OCI-LY3 (cell line): ENCODE measurements around the gene TBC1D16.

Source experiments
- H2AFZ ChIP-seq: fragments of 200-600, 300-600 bp; shearing (Covaris generic); 2 replicates; pipeline ENCODE4 v1.6.0; 2014; ENCODE audit warnings: antibody characterized with exemption, low read depth, low read length
- H3K27ac ChIP-seq: fragments of 200-600, 300-600 bp; sonication (generic); 2 replicates; pipeline ENCODE4 v1.5.1; 2014; ENCODE audit warnings: mild to moderate bottlenecking, low read length, moderate library complexity, mixed read lengths
- H3K27me3 ChIP-seq: fragments of 200-600, 300-600 bp; sonication (generic); 2 replicates; pipeline ENCODE4 v1.6.1; 2014; ENCODE audit warnings: low read depth, low read length, mixed read lengths
- H3K36me3 ChIP-seq: fragments of 200-600, 300-600 bp; sonication (generic); replicated peaks from 2 replicates; pipeline ENCODE3; 2014; ENCODE audit warnings: low read depth, low read length, mixed read lengths
- H3K4me1 ChIP-seq: fragments of 300-600, 200-600 bp; sonication (generic); 2 replicates; pipeline ENCODE4 v1.6.1; 2014; ENCODE audit warnings: low read length, mixed read lengths
- H3K4me2 ChIP-seq: fragments of 200-600, 300-600 bp; sonication (generic); 2 replicates; pipeline ENCODE4 v1.6.1; 2014; ENCODE audit warnings: low read length, mixed read lengths
- H3K4me3 ChIP-seq: fragments of 300-600, 200-600 bp; sonication (generic); 2 replicates; pipeline ENCODE4 v1.5.1; 2014; ENCODE audit warnings: antibody characterized with exemption, mild to moderate bottlenecking, low read length, moderate library complexity
- H3K79me2 ChIP-seq: fragments of 300-600, 200-600 bp; shearing (Covaris generic); 2 replicates; pipeline ENCODE4 v1.6.1; 2014; ENCODE audit warnings: mild to moderate bottlenecking, low read length, mixed read lengths
- H3K9ac ChIP-seq: fragments of 300-600, 200-600 bp; shearing (Covaris generic); 2 replicates; pipeline ENCODE4 v1.6.0; 2014; ENCODE audit warnings: mild to moderate bottlenecking, low read length, moderate library complexity
- H3K9me3 ChIP-seq: fragments of 200-600, 300-600 bp; shearing (Covaris generic); 2 replicates; pipeline ENCODE4 v1.6.1; 2014; ENCODE audit warnings: low read length, mixed read lengths; ENCODE audit not compliant: insufficient read depth
- H4K20me1 ChIP-seq: fragments of 200-600, 300-600 bp; sonication (generic); 2 replicates; pipeline ENCODE4 v1.6.1; 2016; ENCODE audit warnings: low read length, mixed read lengths; ENCODE audit not compliant: insufficient read depth
- CTCF ChIP-seq: fragments of 200-600, 300-600 bp; sonication (generic); IDR thresholded peaks from 2 replicates; pipeline ENCODE4 v1.5.1; 2014; ENCODE audit warnings: antibody characterized with exemption, low read length, low read depth
- EZH2phosphoT487 ChIP-seq: fragments of 200-600 bp; shearing (Covaris generic); IDR thresholded peaks from 2 replicates; pipeline ENCODE4 v1.6.1; 2018; ENCODE audit warnings: antibody characterized with exemption, mixed run types, low read depth

The TBC1D16 gene

GRCh38 chr17:79985361-79985942 is 50.2 kb downstream of the TBC1D16 start:
- H4K20me1 ChIP-seq, result no peaks in the 10 kb centered on the region
- no peak overlapping the region for H3K27ac ChIP-seq
- no peak overlapping the region for H2AFZ ChIP-seq
- H3K36me3 ChIP-seq, result no peaks in the 10 kb centered on the region
- no peaks in the 10 kb centered on the region for H3K79me2 ChIP-seq
- no peak overlapping the region for H3K4me2 ChIP-seq
- no peaks in the 10 kb centered on the region for H3K4me1 ChIP-seq
- no peaks in the 10 kb centered on the region for H3K27me3 ChIP-seq
- no peaks in the 10 kb centered on the region for H3K9me3 ChIP-seq
- TF ChIP-seq CTCF (no peak), EZH2phosphoT487 (no peak)
- no peak overlapping the region for H3K4me3 ChIP-seq
- H3K9ac ChIP-seq, result no peak overlapping the region

GRCh38 chr17:79984877-79985276 is 50.8 kb downstream of the TBC1D16 start:
- no peak overlapping the region for H3K27ac ChIP-seq
- no peaks in the 10 kb centered on the region for H3K9me3 ChIP-seq
- TF ChIP-seq EZH2phosphoT487, result no peak
- no peak overlapping the region for H2AFZ ChIP-seq
- no peak overlapping the region for H3K4me3 ChIP-seq
- no peaks in the 10 kb centered on the region for H3K27me3 ChIP-seq
- no peaks in the 10 kb centered on the region for H4K20me1 ChIP-seq
- H3K4me2 ChIP-seq, result no peak overlapping the region
- H3K4me1 ChIP-seq, result no peaks in the 10 kb centered on the region
- H3K79me2 ChIP-seq, result no peaks in the 10 kb centered on the region
- no peaks in the 10 kb centered on the region for H3K36me3 ChIP-seq
- H3K9ac ChIP-seq, result no peak overlapping the region

GRCh38 chr17:79984045-79984840 is 51.4 kb downstream of the TBC1D16 start:
- TF ChIP-seq EZH2phosphoT487 (no peak), CTCF (no peak)
- Histone ChIP-seq H3K9ac (no peak overlapping the region), H3K9me3 (no peaks in the 10 kb centered on the region), H4K20me1 (no peaks in the 10 kb centered on the region), H3K4me3 (no peak overlapping the region), H3K79me2 (no peaks in the 10 kb centered on the region), H3K36me3 (no peaks in the 10 kb centered on the region), H3K4me1 (no peaks in the 10 kb centered on the region), H3K27ac (no peak overlapping the region), H3K4me2 (no peak overlapping the region), H2AFZ (no peak overlapping the region), H3K27me3 (no peaks in the 10 kb centered on the region)

- no peak for TF ChIP-seq CTCF
- TF ChIP-seq EZH2phosphoT487, result no peak
- H3K4me3 ChIP-seq, result no peak overlapping the region
- H2AFZ ChIP-seq, result no peak overlapping the region
- H3K4me1 ChIP-seq, result no peaks in the 10 kb centered on the region
- no peaks in the 10 kb centered on the region for H3K9me3 ChIP-seq
- no peak overlapping the region for H3K9ac ChIP-seq
- H3K27me3 ChIP-seq, result no peaks in the 10 kb centered on the region
- no peaks in the 10 kb centered on the region for H4K20me1 ChIP-seq
- H3K79me2 ChIP-seq, result no peaks in the 10 kb centered on the region
- no peak overlapping the region for H3K27ac ChIP-seq
- H3K36me3 ChIP-seq, result no peaks in the 10 kb centered on the region
- H3K4me2 ChIP-seq, result no peak overlapping the region
Observed at GRCh38 chr17:79983456-79983855, 52.2 kb downstream of the TBC1D16 start.
